ENCODE data around the gene MEX3D. TPM values are rescaled to one million over a fixed set of nuclear protein-coding genes. Genes with fewer than 3 reads are reported as not detected.

Gene MEX3D
- polyA plus RNA-seq, 5 donors, result 17.1 to 42.8 (median 25.2) TPM

GRCh38 chr19:1574354-1575136 is 6.4 kb upstream of the MEX3D start:
- DNase-seq, result no peak

- no peak for DNase-seq
Observed at GRCh38 chr19:1572795-1573194, 4.7 kb upstream of the MEX3D start.

GRCh38 chr19:1571358-1571757 is 3.2 kb upstream of the MEX3D start:
- DNase-seq, result no peak

GRCh38 chr19:1570836-1571235 is 2.7 kb upstream of the MEX3D start:
- no peak for DNase-seq

- no peak for DNase-seq
Observed at GRCh38 chr19:1569997-1570396, 1.9 kb upstream of the MEX3D start.

GRCh38 chr19:1567848-1568227 is 287 bp downstream of the MEX3D start:
- DNase-seq, result no peak

- peak in 1 of 2 donors; percentile 28 for DNase-seq
Observed at GRCh38 chr19:1567116-1567847, 843 bp downstream of the MEX3D start.

- peak; percentile 88 to 93 for DNase-seq
Observed at GRCh38 chr19:1566392-1567115, 1.6 kb downstream of the MEX3D start.

- DNase-seq, result no peak
Observed at GRCh38 chr19:1563251-1563650, 4.9 kb downstream of the MEX3D start.

- no peak for DNase-seq
Observed at GRCh38 chr19:1561236-1561842, 6.8 kb downstream of the MEX3D start.

GRCh38 chr19:1560286-1560882 is 7.7 kb downstream of the MEX3D start:
- DNase-seq, result no peak

- no peak for DNase-seq
Observed at GRCh38 chr19:1558552-1558951, 9.6 kb downstream of the MEX3D start.

GRCh38 chr19:1556390-1557070 is 11.6 kb downstream of the MEX3D start:
- DNase-seq, result no peak

- no peak for DNase-seq
Observed at GRCh38 chr19:1555487-1556389, 12.4 kb downstream of the MEX3D start.

- DNase-seq, result no peak
Observed at GRCh38 chr19:1554968-1555367, 13.2 kb downstream of the MEX3D start.

GRCh38 chr19:1553415-1553814 is 14.7 kb downstream of the MEX3D start:
- no peak for DNase-seq

- no peak for DNase-seq
Observed at GRCh38 chr19:1551068-1552040, 16.8 kb downstream of the MEX3D start.

GRCh38 chr19:1549332-1549945 is 18.7 kb downstream of the MEX3D start:
- no peak for DNase-seq

Measured in right lung (tissue), 5 donors.